NCI-H2081 treated with DMSO at 0.1 percent for 48 hours (cell line): Measurements from ENCODE around the gene CCDC175.
A peak's percentile ranks its signal among the peaks of the same experiment; 100 is the strongest.

Experiments used
- DNase-seq: peaks from one replicate; lab custom pipeline; 2025; lab: John Stamatoyannopoulos, UW

Gene CCDC175

DNA sequence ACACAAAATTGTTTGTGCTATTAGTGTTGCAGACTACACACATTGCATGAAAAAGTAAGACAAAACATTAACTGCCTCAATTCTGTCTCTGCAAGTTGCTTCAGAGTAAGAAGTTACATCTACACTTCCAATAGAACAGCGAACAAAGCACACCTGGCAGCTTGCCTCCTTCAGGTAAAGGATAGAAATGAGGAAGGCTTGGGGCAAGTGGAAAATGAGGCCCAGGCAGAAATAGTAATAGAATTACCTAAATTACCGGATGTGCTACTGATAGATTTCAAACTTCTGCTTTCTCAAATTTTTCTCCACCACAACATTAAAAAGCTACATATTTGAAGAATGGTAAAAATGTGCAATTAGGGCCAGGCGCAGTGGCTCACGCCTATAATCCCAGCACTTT, 37.7 kb downstream of the CCDC175 start:
- DNase-seq = no peak

DNA sequence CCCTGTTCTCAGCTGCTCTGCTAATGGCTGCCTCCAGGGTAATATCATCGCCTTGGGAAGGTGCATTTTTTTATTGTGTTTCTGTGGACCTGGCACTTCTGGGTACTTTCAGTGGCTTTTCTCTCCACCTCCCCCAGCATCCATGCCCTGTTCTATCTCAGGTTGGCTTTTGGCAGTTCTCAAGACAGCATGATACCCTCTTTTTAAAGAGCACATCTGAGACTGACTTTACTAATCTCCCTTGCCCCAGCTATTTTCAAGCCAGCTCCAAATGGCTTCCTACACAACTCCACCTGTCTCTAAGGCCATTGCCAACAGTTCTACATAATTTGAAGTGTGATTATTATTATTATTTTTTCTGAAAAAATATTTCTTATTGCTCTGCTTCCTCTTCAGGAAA, 39.1 kb downstream of the CCDC175 start:
- no peak for DNase-seq

DNA sequence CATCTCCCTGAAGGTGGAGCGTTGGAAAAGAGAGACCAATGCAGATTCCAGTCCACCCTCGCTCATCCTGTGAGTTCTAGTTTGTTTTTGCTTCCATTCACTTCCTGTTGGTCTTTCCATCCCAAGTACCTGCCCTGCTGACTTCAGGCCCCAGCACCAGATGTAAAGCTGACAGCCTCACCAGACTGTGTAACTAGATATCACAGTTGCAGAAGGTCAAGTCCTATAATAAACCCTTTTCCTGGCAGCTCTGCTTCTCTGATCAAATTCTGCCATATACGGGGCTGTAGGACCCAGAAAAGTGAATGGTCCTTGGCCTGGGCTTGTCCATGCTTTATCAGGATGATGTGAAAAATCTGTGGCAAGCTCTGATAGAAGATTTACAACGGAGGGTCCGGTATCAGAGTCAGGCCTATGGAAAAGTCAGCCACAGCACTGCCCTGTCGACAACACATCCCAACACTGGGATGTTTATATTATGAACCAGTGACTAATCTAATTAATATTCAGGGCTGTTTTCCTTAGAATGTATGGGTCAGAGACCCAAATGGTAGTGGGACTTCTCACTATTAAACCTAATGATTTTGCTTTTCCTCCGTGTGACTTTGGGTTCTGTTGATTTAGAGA, 42.1 kb downstream of the CCDC175 start:
- DNase-seq = no peak

DNA sequence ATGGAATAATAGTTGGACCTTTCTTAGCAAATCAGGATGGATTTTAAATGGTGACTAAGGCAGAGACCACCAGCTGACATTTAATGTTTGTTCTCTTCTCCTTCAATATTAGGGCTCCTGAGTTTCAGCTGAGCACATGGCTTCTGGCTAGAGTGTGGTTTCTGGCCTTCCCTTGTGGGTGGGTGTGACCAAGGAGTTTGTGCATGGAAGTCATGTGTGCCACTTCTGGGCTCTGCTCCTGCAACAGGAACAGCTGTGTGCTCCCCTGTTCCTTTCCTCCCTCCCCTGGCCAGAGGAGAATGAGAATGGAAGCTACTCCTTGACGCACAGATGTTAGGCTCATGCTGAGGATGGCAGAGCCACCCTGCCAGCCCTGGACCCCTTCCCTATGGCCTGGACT, 44.2 kb downstream of the CCDC175 start:
- DNase-seq = no peak

DNA sequence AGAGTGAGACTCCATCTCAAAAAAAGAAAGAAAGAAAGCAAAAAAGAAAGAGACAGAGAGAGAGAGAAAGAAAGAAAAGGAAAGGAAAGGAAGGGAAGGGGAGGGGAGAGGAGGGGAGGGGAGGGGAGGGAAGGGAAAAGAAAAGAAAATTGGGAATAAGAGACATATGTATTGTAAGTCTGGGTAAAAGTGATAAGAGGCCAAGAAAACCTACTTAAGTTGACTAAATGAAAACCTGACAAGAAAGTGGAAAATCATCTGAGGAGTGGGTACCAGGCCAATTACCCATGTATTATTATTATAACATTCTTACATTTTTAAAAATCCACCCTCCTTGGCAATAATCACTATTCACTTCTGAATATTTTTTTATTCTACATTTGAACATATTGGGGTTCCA, 46.3 kb downstream of the CCDC175 start:
- no peak for DNase-seq

DNA sequence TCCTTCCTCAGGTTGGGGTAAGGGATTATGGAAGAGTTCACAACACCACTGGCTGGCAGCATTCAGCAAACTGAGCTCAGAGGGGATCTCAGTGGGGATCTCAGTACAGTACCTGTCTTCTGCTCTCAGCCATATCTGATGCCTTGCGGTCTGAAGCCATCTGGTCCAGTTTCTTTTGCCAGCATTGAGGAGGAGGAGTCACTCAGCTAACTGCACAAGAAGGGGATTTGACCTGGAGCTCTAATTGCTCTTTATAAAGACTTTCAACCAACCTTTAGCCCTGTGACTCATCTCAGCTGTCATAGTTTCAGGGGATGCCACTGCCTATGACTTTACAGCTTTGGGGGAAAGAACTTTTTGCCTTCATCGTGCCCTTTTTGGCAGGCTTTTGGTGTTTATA, 47.4 kb downstream of the CCDC175 start:
- DNase-seq = no peak

DNA sequence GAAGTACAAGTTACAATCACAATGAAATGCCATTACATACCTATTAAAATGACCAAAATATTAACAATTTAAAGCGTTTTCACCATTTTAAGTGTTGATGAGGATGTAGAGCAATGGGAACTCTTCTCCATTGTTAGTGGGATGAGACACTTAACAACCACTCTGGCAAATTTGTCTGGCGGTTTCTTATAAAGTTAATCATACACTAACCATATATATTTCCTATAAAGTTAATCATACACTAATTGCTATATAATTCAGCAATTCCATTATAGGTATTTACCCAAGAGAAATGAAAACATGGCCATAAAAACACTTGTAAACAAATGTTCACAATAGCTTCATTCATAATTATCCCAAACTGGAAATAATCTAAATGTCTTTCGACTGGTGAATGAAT, 56.4 kb downstream of the CCDC175 start:
- no peak for DNase-seq

DNA sequence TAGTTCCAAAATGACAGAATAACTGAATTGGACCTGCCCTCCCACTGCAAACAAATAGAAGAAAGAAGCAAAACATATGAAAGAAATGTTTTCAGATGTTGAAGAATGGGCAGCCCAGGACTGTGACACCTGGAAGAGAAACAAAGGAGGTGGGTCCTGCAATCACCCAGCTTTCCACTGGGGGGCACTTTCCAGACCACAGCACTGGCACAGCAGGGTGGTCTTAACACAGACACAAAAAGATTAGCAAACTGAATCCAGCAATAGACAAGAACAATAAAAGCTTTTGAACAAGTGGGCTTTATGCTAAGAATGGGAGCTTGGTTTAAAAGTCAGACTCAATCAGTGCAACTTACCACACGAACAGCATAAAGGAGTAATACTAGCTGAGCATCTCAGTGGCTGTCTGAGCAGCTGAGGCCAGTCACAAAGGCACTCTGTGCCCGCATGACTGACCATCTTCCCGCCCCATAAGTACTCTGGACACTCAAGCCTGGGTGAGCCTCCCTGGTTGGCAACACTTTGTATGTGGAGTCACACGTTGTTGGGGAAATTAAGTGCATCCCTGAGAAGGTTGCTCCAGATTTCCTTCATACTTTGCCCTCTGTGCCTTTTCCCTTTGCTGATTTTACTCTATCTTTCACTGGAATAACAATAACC, 64.6 kb downstream of the CCDC175 start:
- no peak for DNase-seq

DNA sequence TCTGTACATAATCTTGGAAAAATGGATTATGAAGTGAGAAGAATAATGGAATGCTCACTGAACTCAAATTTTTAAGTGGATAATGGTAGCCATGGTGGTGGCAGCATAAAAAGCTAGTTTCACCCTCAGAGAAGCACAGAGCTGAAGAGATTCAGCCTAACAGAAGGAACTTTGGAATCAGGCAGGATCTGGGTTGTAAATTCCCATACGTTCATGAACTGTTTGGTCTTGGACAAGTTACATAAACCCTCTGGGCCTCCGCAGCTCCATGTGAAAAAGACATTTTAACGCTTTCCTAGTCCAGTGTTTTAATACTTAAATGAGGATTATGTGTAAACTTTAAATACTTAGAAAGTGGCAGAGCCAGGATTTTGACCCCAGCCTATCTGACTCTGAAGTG, 65.6 kb downstream of the CCDC175 start:
- DNase-seq = no peak

DNA sequence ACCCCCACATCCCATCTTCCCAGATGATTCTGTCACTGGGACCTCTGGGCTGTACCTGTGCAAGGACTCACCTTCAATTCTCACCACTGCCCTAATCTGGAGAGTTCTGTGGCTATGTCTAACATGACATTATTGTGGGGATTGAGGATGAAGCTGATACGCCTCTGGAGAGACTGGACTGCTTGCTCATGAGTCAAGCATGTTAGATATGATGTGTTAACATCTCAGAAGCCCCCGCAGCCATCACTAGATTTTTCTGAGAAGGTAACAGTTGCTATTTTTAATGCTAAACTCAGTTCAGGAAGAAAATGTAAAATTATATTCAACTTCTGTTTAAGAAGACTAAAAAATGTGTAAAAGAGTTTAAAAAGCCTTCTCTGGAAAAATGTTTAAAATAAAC, 66.6 kb downstream of the CCDC175 start:
- DNase-seq = no peak

DNA sequence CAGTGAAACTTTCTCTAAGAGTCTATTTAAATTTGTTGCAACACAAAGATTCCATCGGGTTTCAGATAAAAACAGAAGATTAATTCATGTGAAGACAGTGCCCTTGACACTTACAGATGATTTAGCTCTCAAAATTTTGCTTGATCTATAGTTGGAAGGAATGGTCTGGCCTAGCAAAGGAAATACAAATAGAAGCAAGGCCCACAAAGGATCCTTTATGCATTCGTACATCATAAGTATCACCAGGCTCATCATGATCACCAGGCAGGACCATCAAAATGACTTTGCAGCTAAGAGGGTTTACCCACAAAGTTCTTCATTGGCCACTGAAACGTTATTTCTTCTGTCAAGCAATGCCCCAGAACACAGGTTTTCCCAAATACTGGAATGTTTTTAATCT, 67.5 kb downstream of the CCDC175 start:
- no peak for DNase-seq

DNA sequence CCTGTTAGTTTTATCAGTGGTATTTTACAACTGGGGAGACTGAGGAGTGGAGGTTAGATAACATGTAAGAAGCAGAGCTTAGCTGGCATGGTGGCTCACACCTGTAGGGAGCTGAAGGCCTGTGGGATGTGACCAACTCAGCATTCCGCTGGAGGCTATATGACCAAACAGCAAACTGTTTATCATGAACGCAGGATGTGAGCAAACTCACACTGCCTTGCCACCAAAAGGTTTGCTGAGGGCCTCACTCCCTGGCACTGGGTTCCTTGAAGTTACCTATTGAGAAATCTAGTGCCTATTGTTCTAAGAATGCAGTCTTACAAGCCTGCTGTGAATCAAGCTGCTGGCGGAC, 68.9 kb downstream of the CCDC175 start:
- DNase-seq = no peak

DNA sequence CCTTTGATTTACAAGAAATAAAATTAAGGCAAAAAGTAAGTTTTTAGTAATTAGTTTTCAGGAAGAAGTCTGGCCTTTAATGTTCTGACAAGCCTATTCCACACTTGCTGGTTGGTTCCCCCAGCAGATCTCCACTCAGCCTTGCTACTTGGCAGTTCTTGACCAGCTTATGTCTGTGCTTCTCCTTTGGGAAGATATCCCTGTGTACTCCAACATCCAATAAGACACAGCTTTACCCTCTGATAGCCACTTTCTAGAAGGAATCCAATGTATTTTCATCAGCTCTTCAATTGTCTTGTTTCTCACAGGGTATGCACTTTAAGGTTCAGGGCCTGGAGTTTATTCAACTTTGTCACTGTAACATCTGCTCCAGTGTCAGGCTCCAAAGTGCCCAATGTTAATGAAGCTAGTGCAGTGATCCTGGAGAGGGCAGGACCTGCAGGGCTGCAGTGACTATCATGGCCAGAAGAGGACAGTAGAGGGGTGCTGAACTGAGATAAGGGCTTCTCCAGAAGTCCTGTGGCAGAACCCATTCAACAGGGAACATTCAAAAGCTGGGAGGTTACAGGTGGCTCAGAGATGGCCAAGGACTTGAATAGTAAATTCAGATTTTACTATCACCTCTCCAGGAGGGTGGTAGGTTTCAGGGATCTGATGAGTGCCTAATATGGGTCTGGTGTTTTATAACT, 69.4 kb downstream of the CCDC175 start:
- DNase-seq = no peak

DNA sequence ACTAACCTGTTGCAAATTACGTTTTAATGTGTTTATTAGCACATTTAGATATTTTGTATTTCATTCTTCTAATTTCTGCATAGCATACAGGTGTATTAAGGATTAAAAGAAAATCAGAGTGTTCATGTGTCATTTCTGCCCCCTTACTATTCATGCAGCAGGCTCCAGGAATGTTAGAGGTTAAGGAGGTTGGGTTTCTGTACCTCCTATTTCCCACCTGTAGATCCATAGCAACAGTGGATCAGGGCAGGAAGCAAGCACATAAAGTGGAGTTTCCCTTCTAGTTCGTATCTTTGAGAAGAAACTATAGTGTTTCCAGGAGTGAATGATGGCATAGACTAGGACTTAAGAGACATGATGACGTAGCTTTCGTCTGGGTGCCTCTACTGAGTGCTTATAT, 73.4 kb downstream of the CCDC175 start:
- DNase-seq = no peak

DNA sequence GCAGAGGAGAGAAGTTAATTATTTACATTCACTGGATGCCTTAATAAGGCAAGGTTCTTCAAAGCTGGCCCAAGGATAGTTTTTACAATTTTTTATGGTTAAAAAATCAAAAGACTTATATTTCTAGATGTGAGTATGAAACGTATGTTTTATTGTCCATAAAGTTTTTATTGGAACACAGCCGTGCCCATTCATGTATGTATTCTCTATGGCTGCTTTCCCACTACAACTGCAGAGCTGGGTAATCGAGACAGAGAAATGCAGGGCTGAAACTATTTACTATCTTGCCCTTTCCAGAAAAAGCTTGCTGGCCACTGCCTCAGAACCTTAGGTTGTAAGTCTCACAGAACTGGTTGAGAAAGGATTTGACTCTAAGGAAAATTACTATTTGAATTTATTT, 75.9 kb downstream of the CCDC175 start:
- no peak for DNase-seq

DNA sequence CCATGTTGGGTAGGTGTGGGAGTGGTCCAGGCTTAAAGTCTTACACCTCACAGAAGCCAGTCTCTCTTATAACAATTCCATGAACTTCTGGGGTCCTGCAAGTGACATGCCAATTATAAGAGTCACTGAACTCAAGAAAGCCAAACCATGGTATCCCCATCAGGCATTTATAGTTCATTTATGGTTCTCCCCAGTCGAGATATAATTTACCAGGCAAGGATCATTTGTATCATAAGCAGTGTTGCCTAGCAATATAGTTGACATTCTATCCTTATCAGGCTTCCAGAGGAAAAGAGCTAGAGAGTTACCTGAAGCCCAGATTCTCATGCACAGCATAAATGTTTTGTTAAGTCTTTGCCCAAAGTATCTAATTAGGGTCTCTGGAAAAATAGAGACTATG, 84.2 kb downstream of the CCDC175 start:
- no peak for DNase-seq

DNA sequence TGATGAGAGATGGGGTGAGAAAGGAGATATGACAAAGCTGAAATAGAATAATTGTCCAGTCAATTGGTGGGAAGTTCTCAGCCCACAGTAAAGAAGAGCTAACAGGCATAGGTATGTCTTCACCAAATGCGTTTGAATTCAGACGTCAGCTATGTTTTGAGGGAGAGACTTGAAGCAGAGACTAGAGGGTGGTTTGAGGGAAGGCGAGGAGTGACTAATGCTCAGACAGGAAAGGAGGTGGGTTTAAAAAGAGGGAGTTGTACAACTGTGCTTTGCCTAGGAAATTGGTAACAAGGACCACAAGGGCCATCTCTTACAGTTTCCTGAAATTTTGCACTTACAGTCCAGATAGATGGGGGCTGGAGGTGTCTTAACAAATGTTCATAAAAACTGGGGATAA, 85.9 kb downstream of the CCDC175 start:
- DNase-seq = no peak

DNA sequence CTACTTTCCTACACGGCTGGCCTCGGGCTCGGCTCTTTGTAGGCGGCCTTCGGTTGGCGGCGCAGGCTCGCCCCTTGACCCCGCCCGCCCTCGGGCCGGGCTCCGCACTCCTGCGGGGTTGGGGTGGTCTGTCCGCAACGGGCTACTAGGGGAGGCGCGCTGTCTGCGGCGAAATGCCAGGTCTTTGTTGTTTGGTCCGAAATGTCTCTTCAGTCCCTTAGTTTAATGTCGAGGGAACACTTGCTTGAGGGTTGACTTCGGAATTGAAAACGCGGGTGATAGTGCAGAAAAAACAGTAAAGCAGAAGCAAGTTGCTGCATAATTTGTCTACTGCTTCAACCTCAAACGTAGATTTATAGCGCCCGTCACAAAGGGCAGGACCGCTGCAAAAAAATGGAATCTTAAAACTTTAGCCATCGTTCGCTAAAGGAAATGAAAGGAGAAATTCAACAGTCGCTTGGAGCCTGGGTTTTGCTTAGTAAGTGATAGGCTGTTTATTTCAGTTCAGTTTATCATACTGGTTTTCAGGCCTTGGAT, 91.9 kb downstream of the CCDC175 start:
- no peak for DNase-seq

DNA sequence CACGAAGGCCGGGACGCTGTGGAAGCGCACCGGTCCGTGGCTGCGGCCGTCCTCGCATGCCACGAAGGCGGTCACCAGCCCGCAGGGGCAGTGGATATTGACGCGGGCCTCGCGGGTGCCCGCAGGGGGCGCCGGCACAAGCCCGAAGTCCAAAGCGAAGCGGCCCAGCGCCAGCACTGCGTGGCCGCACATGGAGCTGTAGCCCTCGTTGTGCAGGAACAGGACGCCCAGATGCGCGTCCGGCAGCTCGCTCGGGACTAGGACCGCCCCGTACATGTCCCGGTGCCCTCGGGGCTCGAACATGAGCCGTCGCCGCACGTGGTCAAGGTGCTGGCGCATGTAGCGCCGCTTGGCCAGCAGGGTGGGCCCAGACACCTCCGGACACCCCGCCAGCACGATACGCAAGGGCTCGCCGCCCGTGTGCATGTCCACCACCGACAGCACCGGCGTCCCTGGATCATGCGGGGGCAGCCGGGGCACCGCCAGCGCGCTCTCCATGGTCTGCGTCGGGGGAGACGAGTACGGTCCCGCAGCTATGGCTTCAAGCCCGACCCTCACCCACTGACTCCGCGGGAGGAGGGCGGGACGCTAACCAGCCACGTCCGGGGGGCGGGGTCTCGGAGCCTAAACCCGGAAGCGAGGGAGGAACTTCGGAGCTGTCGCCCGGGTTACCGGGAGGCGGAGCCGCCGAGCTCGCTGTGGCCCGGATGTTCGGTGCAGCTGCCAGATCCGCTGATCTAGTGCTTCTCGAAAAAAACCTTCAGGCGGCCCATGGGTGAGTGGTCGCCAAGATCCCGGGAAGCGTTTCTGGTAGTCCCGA, 92.6 kb downstream of the CCDC175 start, which contains the start of the genes JKAMP and L3HYPDH:
TSS of gene JKAMP (plus strand) at position 699 of the 820 bp plus-strand sequence. CDS start at position 772, 73 bp downstream.
TSS of gene L3HYPDH (minus strand) at position 590 of the 820 bp plus-strand sequence. CDS start at position 498, 92 bp downstream.
- DNase-seq = peak; percentile 64

DNA sequence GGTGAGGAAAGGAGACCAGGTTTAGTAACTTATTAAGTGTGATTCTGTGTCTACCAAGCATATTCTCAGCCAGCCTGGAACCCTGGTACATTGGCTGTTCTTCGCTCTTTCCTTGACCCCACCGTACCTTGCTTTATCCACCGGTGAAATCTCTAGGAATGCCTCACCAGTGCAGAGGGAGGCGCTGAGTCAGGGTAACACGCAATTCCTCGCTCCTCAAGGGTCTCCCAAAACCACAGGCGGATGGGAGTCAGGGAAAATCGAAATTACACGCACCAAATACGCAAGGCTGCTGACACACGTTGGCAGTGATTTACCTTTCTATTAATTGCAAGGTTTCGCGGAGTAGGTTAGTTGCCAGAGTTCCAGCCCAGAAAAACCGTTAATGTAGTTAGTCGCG, 93.2 kb downstream of the CCDC175 start:
- DNase-seq = no peak

DNA sequence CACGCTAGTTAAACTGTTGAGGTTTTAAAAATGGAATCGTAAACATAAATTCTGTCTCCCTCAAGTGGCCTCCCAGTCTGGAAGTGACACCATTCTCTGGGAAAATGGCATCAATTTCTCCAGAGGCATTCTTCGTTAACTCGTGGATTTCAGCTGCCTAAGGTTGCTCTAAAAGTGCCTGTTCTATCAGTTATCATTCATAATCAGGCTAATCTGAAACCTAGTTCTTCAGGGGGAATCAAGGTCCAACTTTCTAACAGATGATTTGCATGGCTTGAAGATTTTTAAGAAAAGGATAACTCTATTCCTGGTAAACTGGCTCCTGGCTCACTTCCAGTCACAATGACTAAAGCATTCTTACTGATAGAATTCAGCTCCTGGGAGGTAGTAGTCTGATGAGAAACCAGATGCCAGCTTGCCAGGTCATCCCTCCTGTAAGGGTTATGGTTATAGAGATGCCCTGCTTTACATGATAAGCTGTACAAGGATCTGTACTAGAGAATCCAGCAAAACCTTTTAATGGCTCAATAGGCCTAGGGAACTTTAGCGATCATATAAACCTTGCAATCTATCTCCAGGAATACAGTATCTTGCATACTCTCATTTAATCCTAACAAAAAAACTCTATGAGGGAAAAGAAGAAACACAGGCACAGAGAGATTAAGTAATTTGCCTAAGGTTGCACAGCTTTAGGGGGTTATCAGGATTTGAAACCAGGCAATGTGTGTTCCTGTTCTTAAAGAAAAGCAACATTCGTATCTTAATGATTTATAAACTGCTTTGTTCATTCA, 93.9 kb downstream of the CCDC175 start:
- no peak for DNase-seq
